ENCODE results near the gene SREBF1. TPM values are rescaled to one million over a fixed set of nuclear protein-coding genes. Genes with fewer than 3 reads are reported as not detected.

Gene SREBF1
- total RNA-seq, 1 experiment from 2014 or later, result 298 TPM

- no peak overlapping the region for H3K27ac ChIP-seq (ENCODE audit: low read depth, low read length)
- CTCF ChIA-PET, result no interaction called here
- POLR2A ChIA-PET, result interaction anchor here (1.3 kb wide), 1 partner anchor 17 kb away, joined by 5 read pairs; no protein-coding TSS in a partner anchor
These were observed 16.1 kb upstream of the SREBF1 start for GRCh38 chr17:17852930-17853329.

More at GRCh38 chr17:17852930-17853329, 16.1 kb upstream of the SREBF1 start:
- ATAC-seq (no peak), DNase-seq (ENCODE audit: low read depth, low spot score) (no peak)
- Histone ChIP-seq H3K4me3 (replicated peaks in 1 of 2; ENCODE audit: low read depth in 1 of 2, low read length in 2 of 2) (no peak overlapping the region), H3K36me3 (ENCODE audit: control insufficient read depth in 1 of 2, insufficient read depth in 2 of 2, low read length in 2 of 2) (no peaks in the 10 kb centered on the region), H3K9ac (ENCODE audit: low read length) (no peak overlapping the region), H2AFZ (ENCODE audit: low read depth, low read length, poor library complexity, severe bottlenecking) (no peak overlapping the region), H3K9me3 (ENCODE audit: control insufficient read depth in 1 of 2, insufficient read depth in 1 of 2, low read depth in 1 of 2, low read length in 2 of 2) (no peaks in the 10 kb centered on the region), H3K9me2 (ENCODE audit: insufficient read depth) (no peaks in the 10 kb centered on the region), H3K4me1 (ENCODE audit: control insufficient read depth in 1 of 2, insufficient read depth in 2 of 2, low read length in 2 of 2) (peaks cover 45 to 57% of the 10 kb centered on the region in 2 experiments), H3K79me2 (ENCODE audit: insufficient read depth, low read length) (no peaks in the 10 kb centered on the region), H4K20me1 (ENCODE audit: insufficient read depth) (no peaks in the 10 kb centered on the region), H3K4me2 (ENCODE audit: low read length) (no peak overlapping the region), H3K27me3 (ENCODE audit: insufficient read depth, low read length) (no peaks in the 10 kb centered on the region)
- RAD21 ChIA-PET (ENCODE audit: low non-redundant PET in 1 of 2, low total read pairs in 2 of 2, uncharacterized antibody in 2 of 2, unreplicated experiment in 2 of 2), result no interaction called here
- intact Hi-C loops (cut with micrococcal nuclease), result no loop called here
- TF ChIP-seq EGR1 (IDR thresholded peaks at IDR 0.05; ENCODE audit: low read depth) (no peak), SRF (IDR thresholded peaks at IDR 0.05; ENCODE audit: low read depth) (no peak), CTCF (IDR thresholded peaks at IDR 0.05 in 2 of 3, conservative IDR thresholded peaks at IDR 0.05 in 1 of 3; ENCODE audit: borderline replicate concordance in 1 of 3, insufficient read depth in 1 of 3, low read depth in 2 of 3, low read length in 2 of 3) (no peak), SP1 (IDR thresholded peaks at IDR 0.05; ENCODE audit: low read depth) (no peak), ZFX (IDR thresholded peaks at IDR 0.05) (no peak), YY1 (IDR thresholded peaks at IDR 0.05; ENCODE audit: extremely low read depth, insufficient replicate concordance, low read depth, low read length) (no peak), ZNF274 (IDR thresholded peaks at IDR 0.05; ENCODE audit: low read depth, low read length) (no peak), FOSL1 (IDR thresholded peaks at IDR 0.05; ENCODE audit: low read depth) (no peak), EZH2 (IDR thresholded peaks at IDR 0.05) (no peak), CBX3 (IDR thresholded peaks at IDR 0.05; ENCODE audit: low read depth) (no peak), CEBPB (IDR thresholded peaks at IDR 0.05; ENCODE audit: low read depth) (no peak), ZBTB33 (IDR thresholded peaks at IDR 0.05; ENCODE audit: extremely low read depth, insufficient replicate concordance, low read length) (no peak), ELF1 (IDR thresholded peaks at IDR 0.05; ENCODE audit: borderline replicate concordance, low read depth) (no peak), TCF7L2 (IDR thresholded peaks at IDR 0.05; ENCODE audit: borderline replicate concordance, extremely low read depth, insufficient read depth, insufficient read length) (no peak), SIN3A (IDR thresholded peaks at IDR 0.05; ENCODE audit: low read depth) (no peak), MAX (IDR thresholded peaks at IDR 0.05) (no peak)
- no TSS peak for BruUV-seq (replicated peaks)

All from HCT116 (cell line).